ENCODE measurements around the gene CCDC146.
"Not testable (repeated sequence)": the region's sequence is repeated elsewhere in the genome, so short reads cannot be mapped to it uniquely, and the experiment has no call there.

The CCDC146 gene

DNA sequence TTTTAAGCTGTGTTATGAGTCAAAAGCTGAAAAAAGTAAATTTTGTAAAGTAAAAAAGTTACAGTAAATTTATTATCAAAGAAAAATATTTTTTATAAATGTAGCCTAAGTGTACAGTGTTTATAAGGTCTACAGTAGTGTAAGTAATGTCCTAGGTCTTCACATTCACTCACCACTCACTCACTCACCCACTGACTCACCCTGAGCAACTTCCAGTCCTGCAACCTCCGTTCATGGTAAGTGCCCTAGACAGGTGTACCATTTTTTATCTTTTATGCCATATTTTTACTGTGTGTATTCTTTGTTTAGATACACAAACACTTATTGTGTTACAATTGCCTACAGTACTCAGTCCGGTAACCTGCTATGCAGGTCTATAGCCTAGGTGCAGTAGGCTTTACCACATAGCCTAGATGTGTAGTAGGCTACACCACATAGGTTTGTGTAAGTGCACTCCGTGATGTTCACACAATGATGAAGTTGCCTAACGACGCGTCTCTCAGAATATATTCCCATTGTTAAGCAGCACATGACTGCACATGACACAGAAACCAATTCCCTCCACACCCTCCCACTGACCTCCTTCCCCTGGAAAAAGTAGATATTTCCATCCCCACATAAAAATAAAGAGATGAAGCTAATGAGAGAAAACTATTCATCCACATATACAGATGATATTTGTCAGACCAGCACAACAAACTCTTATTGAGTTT, 122.0 kb downstream of the CCDC146 start:
- DNase-seq (ENCODE audit: low spot score), result no peak

DNA sequence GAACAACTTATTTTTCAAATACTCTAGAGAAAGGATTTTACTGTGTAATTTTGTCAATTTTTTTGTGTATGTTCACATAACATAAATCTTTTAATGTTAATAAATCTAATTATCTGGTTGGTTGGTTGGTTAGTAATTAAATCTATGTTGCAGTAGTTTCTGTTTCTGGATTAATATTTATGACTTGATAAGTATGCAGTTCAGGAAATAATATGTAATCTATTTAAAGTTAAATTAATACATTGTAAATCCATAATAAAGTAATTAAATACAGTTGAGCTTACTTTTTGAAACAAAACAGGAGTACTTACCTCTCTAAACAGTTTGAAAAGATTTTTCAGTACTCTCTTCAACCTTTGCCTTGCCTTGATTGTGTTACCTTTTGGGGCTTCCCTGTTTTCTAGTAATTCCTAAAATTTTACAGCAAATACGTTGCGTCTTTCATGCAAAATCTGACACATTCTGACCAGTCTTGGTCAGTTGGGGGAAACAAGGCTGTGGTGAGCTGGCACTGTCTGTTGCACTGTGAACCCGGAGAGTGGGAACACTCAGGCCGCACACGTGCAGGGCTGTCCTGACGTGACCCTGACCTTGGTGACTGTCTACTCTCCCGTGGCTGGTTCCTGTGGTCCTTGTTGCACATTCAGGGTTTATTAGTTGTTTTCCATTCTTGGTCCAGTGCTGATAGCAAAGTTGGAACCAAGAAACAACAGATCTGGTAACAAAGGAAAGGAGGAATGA, 122.8 kb downstream of the CCDC146 start:
- DNase-seq (ENCODE audit: low spot score), result no peak

DNA sequence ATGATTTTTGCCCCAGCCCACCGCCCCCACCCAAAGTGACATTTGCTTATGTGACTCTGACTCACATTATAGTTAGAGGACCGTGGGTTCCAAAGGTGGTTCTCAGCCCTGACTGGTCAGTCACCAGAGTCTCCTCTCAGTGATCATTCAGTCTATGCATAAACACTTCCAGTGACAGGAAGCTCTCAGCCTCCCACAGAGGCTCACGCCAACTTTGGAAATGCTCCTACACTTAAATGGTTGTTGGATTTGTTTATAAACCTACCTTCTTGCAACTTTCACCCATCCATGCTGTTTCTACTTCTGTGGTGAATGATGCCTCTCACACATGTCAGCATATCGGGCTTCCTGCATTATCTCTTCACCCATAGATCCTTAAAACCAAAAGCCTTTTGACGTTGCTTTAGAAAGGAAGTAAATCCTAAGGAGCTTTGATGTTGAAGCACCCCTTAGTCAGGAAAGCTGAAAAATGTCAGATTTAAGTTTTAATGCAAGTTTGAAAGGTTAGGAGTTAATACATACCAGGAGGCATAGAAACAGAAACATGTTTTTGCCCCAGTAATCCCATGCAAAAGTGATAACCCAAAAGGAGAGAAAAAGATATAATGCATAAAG, 123.7 kb downstream of the CCDC146 start:
- DNase-seq (ENCODE audit: low spot score), result no peak

DNA sequence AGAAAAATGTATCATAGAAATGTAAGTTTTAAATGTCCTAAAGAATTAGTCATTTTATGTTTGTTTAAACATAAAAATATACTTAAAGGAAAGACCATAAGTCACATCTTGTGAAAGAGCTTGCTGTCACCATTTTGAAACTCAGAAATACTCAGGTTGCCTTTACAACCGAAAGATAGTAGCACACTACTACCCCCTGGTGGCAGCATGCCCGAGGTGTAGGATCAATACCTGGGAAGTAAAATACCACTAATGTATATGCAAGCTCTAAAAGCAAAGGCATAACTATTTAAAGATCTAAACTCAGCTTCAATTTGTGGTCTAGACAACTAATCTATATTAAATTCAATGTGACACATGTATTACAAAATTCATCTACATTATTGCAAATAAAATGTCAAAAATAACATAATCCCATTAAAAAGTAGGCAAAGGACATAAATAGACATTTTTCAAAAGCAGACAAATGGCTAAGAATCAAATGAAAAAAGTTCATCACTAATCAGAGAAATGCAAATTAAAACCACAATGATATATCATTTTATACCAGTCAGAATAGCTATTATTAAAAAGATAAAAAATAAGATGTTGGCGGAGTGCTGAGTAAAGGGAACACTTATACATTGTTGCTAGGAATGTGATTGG, 124.9 kb downstream of the CCDC146 start:
- peak; percentile 58 for DNase-seq (ENCODE audit: low spot score)

DNA sequence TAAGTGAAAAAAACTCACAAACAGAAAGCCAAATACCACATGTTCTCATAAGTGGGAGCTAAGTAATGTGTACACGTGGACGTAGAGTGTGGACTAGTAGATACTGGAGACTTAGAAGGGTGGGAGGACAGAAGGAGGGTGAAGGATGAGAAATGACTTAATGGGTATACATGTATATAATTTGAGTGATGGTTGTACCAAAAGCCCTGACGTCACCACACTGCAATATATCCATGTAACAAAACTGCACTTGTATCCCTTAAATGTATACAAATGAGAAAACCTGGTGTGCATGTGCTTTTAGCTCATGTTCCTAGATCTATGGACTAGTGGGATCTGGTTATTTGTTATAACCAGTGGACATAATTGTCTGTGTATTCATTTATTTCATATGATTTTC, 125.7 kb downstream of the CCDC146 start:
- DNase-seq (ENCODE audit: low spot score), result no peak

DNA sequence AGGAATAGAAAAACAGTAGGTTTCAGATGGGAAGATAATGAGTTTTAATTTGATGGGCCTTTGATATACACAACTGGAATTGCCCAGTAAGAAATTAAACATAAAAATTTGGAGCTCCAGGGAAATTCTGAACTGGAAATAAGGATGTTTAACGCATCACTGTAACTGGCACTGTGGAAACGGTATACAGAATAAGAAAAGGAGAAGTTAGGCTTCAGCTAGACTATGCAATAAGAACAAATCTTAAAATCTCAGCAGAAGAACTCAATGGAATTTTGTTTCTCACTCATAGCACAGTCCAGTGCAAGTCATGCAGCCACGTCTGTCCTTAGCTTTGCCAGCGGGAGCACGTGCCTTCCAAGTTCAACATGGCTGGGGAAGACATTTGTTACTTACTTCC, 130.1 kb downstream of the CCDC146 start:
- DNase-seq (ENCODE audit: low spot score), result no peak

DNA sequence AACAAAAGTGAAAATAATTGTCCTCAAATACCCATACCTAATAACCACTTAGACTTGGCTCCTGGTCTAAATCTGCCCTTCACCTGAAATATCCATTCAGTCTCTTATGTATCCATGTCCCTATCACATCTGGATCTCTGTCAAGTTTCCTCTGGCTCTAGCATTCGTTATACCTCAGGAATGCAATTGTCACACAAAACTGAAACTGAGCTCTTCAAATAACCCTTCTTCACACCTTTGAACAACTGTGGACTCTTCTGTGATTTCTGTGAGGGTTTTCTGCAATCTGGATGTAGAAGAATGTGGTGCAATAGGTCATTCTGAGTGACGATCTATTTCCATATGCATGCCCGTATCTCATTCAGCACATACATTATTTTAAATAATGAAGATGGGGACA, 130.7 kb downstream of the CCDC146 start:
- DNase-seq (ENCODE audit: low spot score), result no peak

DNA sequence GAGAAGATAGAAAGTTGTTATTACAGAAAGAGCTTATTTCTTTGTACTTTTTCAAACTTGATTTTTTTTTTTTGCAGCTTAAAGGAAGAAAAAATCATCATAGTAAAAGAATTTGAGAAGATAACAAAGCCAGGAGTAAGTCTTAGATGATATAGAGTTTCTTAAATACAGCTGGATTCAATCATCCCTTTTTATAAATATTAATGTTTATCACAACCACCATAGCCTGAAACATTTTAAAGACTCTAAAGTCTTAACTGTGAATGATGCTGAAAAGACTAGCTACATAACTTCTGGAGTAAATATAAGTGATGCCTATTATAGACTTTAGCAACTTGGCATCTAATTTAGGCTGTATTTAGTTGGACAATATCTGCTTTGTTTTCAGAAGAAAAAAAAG, 132.0 kb downstream of the CCDC146 start:
- no peak for DNase-seq (ENCODE audit: low spot score)

DNA sequence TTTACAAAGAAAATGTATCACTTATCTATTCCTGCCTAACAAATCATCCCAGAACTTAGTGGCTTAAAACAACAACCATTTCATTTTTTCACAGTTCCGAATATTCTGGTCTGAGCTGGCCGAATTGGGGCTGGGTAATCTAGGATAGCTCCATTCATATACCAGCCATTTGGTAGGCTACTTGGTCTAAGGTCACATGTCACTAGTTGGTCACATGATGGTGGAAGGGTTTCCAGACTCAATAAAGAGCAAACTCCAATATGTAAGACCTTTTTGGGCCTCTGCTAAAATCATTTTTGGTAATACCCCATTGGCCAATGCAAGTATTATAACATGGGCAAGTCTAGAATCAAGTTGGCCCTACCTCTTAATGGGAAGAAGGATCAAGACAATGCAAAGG, 132.5 kb downstream of the CCDC146 start:
- DNase-seq (ENCODE audit: low spot score), result no peak

DNA sequence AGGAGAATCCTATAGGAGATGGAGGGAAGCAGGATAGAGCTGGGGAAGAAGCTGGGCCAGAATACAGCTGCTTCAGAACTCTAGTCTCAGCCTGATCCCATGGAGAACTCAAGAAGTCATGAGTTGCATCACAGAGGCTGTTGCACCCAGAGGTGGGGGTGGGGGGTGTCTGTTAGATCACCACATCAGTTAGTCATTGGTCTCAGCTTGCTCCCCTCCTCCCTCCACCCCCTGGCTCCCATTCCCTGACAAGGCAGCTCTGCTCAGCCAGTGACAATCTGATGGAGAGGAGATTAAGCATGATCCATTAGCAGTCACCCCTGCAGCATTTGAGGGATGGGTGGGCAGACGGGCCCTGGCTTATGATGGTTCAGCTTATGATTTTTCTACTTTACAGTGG, 135.6 kb downstream of the CCDC146 start:
- no peak for DNase-seq (ENCODE audit: low spot score)

DNA sequence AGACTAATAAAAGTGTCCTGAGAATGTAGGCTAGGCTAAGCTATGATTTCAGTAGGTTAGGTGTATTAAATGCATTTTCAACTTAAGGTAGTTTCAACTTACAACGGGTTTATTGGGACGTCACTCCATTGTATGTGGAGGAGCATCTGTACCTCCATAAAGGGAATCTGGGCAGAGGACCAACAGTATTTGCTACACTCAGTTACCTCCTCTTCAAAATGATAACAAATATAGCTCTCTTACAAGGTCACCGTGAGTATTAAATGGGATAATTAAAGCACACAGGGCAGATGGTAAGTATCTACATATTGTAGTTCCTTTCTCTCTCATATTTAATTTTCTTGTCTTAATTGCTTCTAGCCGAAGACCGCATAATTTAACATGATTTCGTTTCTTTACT, 136.2 kb downstream of the CCDC146 start:
- no peak for DNase-seq (ENCODE audit: low spot score)

DNA sequence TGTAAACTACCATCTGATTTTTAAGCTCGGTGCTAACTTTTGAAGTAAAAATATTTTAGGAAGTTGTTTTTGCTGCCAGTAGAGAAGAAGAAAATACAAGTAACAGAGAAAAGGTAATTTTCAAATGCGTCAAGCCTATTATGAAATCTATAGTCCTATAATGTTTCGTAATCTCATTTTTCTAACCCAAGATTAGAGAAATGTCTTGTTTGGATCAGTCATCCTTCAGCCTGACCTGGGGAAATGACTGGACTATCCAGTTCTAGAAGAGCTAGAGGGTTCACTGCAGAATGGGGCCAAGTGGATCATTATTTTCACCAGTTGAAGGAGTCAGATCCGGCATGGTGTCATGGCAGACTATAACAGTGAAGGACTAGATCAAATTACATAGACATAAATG, 139.9 kb downstream of the CCDC146 start:
- DNase-seq (ENCODE audit: low spot score), result no peak

DNA sequence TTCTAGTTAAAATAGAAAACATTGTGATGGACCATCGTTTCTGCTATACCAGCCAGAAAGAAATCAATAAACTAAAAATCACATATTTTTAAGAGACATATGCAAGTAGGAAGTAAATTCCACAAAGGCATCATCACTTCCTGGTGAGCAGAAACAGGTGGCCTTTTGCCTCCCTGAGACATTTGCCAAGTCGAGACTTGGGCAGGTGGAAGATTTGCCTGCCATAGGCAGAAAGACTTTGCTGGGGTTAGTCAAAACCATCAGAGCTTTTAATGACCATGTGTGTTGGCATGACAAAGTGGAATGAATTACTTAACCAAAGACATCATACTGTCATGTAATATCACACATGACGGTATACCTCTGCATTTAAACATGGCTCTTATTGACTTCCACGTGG, 143.3 kb downstream of the CCDC146 start:
- DNase-seq (ENCODE audit: low spot score), result no peak

DNA sequence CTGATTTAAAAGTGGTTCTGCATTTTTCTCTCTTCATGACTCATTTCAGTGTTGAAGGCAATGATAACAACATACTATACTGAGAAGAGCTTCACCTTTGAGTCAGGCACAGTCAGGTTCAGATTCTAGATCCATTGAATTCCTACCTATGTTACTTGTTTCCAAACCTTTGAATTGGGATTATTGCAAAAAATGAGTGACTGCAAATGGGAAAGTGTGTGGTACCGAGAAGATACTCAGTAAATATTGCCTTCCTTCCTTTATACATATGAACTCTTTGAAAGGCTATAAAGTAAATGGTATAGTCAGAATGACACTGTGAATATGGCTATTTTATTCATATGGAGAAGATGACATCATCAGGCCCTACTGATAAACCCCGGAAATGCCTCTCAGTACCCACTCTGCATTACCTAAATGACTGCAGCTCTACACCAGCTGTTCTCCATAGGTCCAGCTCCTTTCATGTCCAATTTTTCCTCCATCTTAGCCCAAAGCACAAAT, 143.9 kb downstream of the CCDC146 start:
- no peak for DNase-seq (ENCODE audit: low spot score)

DNA sequence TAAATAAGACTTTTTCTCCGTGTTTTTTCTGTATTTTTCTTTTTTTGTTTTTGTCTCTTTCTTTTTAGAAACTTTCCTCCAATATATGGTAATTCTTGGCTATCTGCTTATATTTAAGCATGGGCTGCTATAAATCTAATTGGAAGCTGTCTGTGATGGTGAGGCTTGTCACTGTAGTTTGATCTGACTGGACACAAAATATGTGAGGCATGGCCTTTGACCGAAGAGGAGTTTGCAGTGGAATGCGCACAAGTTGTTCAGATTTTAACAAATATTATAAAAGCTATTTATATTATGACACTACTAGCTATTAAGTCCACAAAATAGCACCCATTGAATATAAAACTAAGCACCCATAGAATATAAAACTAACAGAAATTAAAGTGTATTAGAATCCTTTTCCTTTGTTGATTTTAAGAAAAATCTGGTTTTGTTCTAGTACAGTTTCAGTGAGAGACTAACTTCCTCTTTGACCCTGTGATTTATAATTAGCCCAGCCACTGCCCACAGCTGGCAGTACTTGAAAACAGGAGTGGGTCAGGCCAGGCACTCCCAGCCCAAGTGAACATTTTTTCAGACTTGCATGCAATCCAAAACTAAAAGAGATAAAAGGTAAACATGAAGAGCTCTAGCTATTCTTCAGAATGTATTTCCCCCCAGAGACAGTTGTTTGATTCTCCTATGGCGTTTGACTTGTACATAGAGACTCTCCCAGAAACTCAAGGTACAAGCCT, 147.1 kb downstream of the CCDC146 start:
- DNase-seq (ENCODE audit: low spot score), result no peak

DNA sequence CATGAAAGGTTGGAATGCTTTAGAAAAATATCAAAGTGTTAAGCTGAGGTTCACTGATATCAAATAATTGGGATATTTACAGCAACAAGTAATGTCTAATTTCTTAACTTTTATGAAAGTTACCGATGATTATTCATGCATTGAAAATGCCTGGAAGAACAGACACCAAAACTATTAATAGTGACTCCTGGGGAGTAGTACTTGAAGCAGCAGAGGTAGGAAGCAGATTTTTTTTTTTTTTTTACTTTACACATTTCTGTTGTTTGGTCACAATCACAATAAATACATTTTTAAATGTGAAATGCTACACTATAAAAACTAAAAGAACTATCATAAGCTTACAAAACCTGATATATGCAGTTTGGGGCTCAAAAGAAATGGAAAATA, 147.7 kb downstream of the CCDC146 start:
- no peak for DNase-seq (ENCODE audit: low spot score)

DNA sequence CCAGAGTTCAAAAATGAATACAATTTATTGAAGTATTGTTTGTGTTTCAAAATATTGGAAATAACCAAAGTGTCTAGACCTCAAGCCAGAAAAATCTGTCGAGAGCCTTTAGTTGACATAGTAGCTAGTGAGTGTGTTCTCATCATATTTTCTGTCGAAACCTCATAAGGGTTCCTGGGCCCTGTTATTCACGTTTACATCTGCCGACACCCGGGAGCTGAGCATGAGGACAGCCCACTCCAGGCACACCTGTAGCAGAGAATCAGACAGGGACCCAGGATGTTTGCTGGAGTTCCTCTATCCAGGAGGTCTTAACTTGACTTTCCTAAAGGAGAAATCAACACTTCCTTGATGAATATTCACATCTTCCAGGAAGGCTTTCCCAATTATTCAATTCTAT, 149.4 kb downstream of the CCDC146 start:
- DNase-seq (ENCODE audit: low spot score), result no peak

DNA sequence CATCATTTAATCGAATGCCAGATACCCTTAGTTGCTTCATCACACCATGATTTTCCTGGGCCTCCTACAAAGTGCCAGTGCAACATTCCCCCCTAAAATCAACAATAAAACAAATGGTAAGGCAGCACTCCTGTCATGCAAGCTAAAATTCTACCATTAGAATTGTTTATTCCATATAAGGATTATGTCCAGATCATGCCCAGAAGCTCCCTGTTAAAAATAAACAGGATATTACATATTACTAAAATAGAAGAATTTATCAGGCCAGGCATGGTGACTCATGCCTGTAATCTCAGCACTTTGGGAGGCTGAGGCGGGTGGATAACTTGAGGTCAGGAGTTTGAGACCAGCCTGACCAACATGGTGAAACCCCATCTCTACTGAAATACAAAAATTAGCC, 153.2 kb downstream of the CCDC146 start:
- not testable (repeated sequence) for DNase-seq (ENCODE audit: low spot score)

DNA sequence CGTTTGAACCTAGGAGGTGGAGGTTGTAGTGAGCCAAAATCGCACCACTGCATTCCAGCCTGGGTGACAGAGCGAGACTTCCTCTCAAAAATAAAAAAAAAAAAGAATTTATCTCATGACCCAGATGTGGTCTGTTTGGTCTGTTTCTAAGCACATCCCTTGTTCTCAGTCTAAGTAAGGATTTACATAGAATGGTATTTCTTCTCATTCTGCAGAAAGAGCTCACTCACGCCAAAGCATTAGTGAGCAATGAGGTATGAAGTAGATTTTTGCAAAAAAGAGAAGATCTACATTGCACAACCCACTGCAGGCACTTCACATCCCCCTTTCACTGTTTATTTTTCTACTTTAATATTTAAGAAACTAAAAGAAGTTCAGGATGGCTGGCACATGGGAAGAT, 153.7 kb downstream of the CCDC146 start:
- no peak for DNase-seq (ENCODE audit: low spot score)

DNA sequence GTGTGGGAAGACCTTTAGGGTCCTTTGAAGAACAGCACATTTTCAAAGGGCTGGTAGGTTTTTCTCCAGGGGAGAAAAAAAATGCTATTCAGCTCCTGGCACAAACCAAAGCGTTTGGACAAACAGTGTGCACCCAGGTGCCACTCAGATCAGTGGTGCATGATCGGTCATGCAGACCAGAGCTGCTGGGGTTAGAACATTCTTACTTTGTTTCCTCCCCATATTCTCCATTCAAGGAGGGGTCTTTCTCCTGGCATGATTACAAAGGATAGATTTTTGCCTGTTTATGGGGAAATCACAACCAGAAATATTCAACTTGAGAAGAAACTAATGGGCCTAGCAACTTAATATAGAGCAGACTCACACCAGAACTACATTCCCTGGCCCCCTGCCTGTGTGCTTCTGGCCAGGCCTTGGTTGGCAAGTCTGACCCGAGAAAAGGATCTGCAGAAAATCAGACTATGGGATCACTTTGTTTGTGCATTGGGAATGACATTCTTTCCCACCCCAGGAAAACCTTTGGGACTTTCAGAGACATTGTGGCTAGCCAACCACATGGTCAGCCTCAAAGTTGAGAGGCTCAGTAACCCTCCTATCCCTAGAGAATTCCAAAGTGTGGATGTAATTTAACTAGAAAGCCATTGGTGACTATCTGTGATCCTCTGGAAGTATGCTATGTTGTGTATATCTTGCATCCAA, 159.5 kb downstream of the CCDC146 start:
- no peak for DNase-seq (ENCODE audit: low spot score)

DNA sequence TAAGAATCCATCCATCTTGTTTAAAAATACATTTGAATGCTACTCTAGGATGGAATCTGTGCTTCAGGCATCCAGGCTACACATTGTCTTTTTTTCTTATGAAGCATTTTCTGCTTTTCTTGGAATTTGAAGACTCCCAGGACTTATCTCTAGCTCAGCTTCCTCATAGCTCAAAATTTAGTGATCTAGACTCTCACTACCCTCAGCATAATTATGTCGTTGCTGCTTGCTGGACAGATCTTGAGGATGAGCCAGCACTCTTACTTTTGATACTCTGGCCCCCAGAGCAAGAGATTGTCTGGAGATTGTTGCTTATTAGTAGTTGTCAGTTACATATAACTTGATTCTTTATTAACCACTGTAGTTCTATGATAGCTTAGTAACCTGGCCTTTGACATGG, 160.5 kb downstream of the CCDC146 start:
- DNase-seq (ENCODE audit: low spot score), result no peak
